Esophagus muscularis mucosa (tissue), 3 donors: ENCODE data around the gene SLC33A1.

Experiments
- CTCF ChIP-seq, 3 experiments: fragments of 200-600 bp in 2 of 3; fragments of 450-650 bp in 1 of 3; sonication (generic) in 2 of 3; IDR thresholded peaks; one replicate each; pipeline ENCODE4 v1.5.1; 2017 to 2019; ENCODE audit warnings: antibody characterized with exemption in 3 of 3, mild to moderate bottlenecking in 2 of 3, moderate library complexity in 1 of 3
- POLR2A ChIP-seq: fragments of 450-650 bp; IDR thresholded peaks from one replicate; pipeline ENCODE4 v1.6.1; 2017; ENCODE audit warnings: antibody characterized with exemption, moderate library complexity, mild to moderate bottlenecking, low read depth

GRCh38 chr3:155876503-155876902 is 22.3 kb upstream of the SLC33A1 start:
- TF ChIP-seq POLR2A (no peak), CTCF (IDR thresholded peaks at IDR 0.05) (no peak)
